DMS79 treated with DMSO at 0.1 percent for 48 hours (cell line): ENCODE measurements around the gene IL31.
"Not testable (repeated sequence)": the region's sequence is repeated elsewhere in the genome, so short reads cannot be mapped to it uniquely, and the experiment has no call there.

Source experiments
- DNase-seq: peaks from one replicate; lab custom pipeline; 2025; lab: John Stamatoyannopoulos, UW

IL31 gene

DNA sequence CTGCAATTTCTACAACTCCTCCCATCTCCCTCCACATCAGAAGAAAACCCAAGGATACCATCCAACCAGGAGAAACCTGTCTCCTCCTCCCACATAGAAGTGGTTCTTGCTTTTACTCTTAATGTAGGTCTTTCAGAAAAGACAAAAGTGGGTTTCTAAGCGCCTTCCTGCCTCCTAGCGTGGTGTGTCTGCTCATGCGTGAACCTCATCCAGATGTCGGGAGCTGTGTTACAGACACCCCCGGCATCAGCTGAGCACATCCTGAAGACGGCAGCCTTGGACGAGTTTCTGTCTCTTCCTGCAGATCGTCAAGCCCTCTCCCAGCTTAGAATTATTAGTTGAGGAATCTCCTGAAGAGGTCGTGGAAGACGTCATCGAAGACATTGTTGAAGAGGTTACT, 18.4 kb upstream of the IL31 start:
- no peak for DNase-seq

DNA sequence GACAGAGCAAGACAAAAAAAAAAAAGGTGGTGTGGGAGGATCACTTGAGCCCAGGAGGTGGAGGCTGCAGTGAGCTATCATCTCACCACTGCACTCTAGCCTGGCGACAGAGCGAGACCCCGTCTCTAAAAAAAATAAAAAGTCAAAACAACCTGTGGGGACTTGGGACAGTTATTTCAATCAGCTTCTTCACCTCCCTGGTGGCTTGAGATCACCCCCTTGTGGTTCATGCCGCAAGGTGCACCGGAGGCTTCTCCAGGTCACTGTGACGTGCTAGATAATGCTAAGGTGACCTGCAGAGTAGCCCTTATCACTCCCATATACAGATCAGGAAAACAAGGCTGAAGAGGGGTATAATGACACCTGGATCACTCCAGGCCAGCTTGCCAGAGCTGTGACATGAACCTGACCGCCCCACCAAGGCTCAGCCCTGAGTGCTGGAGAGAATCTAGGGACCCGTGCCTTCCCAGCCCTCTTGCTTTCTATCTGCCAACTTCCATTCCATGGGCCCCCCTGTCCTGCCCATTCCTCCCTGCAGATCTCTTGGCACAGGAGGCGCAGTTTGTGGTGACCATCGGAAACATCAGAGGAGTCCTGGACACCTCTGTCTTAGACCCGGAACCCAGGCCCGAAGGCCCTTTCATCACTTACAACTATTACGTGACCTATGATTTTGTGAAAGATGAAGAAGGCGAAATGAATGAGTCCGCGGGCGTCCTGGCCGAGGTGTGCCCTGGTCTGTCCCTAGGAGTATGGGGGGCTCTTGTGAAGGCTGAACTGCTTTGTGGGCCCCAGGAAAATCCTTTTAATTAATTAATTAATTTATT, 17.0 kb upstream of the IL31 start:
- peak; percentile 33 for DNase-seq

DNA sequence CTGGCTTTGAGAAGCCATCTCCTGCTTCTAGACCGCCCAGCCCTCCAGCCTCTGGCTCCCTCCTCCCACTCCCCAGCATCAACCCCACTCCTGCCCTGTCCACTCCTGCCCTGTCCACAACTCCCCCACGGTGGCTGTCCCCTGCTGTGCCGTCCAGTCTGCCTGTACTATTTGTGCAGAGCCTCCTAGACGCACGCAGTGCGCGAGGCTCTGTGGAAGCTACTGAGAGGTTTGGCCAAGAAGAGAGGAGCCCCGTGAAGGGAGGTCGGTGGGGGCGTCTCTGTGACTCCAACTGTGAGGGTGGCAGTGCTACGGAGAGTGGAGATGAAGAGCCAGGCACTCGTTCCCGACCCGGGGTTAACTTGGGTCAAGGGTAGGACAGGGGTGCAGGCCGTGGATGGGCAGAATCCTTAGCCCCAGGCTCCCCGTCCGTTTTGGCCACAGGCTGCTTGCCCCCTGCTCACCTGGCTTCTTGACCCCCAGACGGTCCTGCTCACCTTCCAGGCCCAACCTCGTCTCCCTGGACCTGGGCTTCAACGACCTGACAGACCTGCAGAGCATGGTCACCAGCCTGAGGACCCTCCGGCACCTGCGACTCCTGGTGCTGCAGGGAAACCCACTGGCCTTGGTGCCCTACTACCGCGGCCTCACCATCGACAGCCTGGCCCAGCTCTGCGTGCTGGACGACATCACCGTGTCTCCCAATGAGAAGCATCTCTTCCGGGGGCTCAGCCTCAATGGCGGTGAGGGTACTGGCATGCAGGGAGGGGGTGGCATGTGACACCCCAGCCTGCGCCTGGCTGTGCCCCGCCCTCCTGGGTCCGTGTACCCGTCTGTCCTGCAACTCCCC, 15.8 kb upstream of the IL31 start:
- no peak for DNase-seq

DNA sequence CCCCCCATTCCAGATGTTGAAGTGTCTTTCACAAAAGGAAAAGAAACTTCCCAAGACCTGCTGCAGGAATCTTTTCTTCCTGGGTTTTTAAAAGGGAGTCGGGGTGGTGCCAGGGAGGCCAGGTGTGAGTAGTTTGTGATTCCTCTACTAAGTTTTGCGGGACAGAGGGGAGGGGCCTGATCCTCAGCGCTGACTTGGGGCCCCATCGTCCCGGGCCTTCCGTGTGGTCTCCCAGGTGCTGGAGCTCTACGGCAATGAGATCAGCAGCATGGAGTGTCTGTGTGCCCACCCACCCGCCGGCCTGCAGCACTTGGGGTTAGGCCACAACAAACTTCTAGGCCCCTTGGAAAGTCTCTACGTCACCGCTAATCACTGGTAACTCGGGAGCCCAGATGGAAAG, 13.4 kb upstream of the IL31 start:
- no peak for DNase-seq

DNA sequence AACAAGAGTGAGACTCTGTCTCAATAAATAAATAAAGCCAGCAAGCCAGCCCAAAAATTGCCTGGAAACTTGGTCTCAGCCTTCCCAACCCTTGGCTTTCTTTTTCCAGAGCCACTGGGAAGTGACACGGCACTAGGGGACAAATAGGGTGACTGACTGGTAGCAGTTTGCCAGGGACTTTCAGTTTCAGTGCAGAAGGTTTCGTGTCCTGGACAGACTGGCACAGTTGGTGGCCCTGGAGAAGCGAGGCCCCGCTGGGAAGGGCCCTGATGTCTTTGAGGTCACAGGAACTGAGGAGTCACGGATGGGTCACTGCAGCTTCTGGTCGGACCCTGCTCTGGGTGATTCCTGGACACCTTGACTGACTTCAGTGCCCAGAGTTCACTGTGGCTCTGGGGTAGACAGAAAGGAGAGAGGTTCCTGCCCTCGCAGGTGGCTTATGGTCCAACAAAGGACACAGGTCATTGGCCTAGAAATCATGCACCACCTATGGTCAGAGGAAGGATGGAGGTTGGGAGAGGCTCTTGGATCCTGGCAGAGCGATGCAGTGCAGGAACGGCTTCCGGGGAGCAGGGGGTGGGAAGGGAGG, 11.6 kb upstream of the IL31 start:
- no peak for DNase-seq

DNA sequence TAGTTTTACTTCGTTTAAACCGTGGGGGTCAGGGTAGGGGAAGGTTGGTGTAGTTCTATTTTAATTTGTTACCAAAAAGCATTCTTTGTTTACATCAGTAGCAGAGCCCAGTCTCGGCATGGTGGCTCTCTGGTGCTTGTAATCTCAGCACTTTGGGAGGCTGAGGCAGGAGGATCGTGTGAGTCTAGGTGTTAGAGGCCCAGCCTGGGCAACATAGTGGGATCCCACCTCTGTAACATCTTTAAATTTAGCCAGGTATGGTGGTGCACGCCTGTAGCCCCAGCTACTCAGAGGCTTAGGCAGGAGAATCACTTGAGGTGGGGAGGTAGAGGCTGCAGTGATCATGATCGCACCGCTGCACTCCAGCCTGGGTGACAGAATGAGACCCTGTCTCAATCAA, 11.1 kb upstream of the IL31 start:
- DNase-seq = no peak

DNA sequence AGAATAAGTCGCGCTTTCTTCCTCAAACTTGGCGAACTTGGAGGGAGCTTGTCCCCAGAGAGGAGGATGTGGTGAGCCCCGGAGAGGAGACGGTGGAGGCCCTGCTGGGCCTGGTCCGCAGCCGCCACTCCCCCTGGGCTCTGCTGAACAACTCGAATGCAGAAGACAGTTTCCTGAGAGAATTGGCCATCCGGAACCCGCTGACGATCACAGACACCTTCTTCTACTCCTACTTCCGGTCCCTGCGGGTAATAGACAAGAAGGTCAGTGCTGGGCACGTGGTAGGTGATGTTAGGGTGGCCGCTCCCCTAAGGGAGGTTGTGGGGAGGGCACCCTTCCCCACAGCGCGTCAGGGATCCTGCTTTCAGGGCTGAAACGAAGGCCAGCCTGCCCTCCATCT, 10.5 kb upstream of the IL31 start:
- DNase-seq = no peak

DNA sequence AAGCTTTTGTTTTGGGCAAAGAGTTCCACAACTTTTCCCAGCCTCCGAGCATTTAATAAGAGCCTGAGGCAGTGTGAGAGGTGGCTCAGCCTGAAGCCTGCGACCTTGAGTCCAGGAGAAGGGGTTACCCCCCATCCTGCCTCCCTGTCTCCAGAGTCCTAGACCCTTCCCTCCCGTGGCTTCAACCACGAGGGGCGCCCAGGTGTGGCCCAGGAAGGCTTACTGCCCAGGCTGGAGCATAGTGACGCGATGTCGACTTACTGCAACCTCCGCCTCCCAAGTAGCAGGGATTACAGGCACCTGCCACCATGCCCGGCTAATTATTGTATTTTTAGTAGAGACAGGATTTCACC, 9.5 kb upstream of the IL31 start:
- DNase-seq = no peak

DNA sequence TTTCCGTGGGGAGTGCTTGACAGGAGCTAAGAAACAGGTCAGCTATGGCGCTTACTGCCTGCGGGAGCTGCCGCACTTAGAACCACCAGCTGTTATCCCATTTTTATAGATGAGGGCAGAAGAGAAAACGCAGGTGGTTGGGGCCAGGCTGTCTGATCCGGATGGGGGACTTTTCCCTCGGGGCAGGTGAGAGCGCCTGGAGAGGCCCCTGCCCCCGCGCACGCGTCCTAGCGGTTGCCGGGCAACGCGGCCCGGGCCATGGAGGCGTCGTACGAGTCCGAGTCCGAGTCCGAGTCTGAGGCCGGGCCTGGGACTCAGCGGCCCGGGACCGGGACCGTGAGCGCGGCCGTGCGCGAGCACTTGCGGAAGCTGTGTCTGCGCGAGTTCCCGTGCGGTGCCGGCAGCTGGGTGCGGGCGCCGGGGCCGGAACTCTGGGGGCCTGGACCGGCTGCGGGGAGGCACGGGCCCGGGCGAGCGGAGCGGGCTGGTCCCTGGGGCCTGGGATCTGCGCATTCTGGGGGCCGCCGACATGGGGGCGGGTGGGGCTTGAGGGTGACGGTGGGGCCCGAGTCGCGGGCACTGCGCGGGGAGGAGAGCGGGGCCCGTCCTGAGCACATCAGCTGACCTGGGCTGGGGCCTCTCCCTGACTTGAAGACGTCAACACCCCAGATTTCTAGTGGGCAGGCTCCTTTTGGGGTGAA, 9.0 kb upstream of the IL31 start, which contains the start of gene LRRC43:
TSS of gene LRRC43 (plus strand) at position 237 of the 701 bp plus-strand sequence. CDS start at position 259, 22 bp downstream.
- DNase-seq = no peak

DNA sequence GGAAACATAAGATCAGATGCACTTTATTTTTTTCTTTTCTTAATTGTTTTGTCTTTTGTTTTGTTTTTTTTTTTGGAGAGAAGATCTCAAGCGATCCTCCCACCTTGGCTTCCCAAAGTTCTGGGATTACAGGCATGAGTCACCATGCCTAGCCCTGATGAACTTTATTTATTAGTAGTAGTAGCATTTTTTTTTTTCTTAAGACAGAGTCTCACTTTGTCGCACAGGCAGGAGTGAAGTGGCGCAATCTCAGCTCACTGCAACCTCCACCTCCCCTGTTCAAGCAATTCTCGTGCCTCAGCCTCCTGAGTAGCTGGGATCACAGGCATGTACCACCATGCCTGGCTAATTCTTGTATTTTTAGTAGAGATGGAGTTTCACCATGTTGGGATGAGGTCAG, 2.5 kb upstream of the IL31 start:
- DNase-seq = not testable (repeated sequence)

DNA sequence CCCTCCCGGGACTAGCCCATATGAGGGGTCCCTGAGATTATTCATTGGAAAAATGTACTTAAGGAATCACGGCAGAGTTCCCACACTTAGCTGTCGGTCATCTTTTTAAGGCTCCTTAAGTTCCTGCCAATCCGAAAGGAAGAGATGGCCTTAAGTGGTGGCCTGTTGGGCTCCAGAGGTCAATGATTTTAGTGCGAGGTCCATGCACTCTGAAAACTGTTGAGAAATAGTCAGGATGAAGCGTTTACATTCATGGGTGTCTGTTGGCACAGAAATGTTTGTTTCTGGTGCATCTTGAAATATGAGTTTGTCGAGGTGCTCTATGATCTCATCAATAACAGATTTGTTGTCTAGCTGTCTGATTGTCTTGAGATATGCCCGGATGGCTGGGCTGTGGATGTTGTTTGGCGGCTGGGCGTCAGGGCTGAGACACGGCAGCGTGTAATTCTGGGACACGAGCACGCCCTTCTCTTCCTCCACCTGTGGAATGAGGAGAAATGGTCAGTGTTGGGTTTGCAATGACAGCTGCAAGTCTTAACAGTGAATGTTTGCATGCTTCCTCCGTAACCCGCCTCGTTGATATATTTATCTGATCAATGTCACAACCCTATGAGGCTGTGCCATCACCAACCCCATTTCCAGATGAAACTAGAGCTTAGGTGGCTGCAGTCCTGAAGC, 1.6 kb downstream of the IL31 start:
- no peak for DNase-seq

DNA sequence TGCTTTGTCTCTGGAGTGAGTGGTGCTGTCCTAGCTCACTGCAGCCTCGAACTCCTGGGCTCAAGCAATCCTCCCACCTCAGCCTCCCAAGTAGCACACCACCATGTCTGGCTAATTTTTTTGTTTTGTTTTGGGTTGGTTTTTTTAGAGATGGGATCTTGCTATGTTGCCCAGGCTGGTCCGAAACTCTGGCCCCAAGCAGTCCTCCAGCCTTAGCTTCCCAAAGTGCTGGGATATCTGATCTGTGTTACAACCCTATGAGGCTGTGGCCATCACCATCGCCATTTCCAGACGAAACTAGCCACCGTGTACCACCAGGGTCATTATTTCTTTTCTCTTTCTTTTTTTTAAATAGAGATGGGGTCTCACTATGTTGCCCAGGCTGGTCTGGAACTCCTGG, 2.6 kb downstream of the IL31 start:
- DNase-seq = no peak

DNA sequence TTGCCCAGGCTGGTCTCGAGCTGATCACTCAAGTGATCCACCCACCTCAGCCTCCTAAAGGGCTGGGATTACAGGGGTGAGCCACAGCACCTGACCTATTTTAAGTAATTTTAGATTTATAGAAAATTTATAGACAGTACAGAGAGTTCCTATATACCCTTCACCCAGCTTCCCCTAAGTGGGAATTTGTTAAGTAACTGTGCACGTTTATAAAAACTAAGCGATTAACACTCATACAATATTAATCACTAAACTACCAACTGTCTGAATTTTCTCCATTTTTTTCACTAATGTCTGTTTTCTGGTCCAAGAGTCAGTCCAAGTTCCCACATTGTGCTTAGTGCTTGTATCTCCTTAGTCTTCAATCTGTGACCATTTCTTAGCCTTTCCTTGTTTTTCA, 5.5 kb downstream of the IL31 start:
- no peak for DNase-seq

DNA sequence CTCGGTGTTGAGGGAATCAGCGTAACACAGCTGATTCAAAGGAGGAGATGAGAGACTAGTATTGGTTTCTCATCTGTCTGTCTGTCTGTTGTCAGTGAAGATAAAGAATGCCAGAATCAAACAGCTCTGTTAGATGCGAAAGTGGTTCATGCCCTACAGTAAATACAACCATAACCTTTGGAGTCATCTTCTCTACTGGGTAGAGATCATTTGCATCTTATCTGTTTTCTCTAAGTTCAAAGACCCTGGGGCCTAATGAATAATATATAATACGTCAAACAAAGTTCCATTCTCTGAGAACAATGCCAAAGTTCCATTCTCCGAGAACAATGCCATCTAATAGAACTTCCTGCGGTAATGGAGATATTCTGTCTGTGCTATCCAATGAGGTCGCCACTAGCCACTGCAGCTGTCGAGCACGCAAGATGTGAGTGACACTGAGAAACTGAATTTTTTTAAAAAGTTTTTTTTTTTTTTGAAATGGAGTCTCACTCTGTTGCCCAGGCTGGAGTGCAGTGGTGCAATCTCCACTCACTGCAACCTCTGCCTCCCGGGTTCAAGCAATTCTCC, 6.6 kb downstream of the IL31 start:
- DNase-seq = no peak

DNA sequence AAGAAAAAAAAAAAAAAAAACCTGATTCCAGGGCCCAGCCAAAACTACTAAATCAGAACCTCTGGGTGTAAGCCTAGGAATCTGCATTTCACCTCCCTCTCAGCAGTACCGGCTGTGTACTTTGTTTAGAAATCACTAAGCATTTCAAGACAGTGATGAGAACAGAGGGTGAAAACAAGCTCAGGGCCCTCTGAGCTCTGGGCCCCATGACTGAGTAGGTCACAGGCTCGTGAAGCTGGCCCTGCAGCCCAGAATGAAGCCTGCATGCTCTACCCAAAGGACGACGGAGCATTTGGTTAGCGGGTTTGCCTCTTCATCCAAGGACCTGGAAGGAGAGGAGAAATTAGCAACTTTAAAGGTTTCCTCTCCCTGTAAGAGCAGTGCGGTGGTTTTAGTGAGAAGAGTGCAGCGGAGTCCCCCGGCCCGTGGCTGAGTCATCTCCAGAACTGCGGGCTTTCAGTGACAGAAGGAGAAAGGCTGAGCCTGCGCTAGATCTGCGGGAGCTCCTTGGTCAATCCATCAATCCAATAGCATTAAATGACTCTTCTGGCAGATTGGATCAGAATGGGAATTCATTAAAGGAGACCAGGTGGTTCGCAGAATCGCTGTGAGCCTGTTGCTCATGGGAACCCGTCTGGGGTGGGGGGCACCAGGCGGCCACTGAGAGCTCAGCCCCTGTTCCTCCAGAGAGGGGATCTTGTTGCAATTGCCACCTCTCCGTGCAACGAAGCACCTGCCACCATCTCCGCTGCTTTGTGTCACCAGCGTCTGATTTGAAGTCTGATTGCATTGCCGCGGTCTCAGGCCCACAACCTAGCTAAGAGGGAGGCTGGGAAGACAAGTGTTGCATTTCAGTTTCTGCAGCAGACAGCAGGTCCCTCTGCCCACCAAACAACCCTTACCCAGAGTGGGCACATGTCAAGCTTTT, 7.3 kb downstream of the IL31 start:
- no peak for DNase-seq

DNA sequence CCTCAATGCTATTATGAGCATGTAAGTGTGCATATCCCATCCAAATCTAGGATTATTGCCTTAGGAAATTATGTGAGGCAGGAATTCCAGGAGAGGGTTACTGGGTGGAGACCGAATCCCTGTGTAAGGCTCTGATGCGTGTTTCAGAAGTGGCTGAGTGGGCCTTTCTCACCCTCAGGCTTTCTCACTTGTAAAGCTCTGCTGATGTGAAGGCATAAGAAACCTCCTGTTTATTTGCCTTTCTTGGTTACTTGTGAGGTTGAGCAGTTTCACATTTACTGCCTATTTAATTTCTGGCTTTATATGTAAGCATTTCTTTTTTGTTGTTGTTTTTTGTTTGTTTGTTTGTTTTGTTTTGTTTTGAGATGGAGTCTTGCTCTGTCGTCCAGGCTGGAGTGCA, 11.0 kb downstream of the IL31 start:
- DNase-seq = no peak

DNA sequence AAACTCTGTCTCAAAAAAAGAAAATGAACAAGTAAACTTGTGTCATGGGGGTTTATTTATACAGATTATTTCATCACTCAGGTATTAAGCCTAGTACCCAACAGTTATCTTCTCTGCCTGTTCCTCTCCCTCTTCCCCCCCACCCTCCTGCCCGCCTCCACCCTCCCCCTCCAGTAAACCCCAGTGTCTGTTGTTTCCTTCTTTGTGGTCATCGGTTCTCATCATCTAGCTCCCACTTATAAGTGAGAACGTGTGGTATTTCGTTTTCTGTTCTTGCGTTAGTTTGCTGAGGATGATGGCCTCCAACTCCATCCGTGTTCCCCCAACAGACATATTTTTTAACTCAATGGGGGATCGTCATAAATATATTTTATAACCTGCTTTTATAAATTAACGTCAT, 12.3 kb downstream of the IL31 start:
- no peak for DNase-seq

DNA sequence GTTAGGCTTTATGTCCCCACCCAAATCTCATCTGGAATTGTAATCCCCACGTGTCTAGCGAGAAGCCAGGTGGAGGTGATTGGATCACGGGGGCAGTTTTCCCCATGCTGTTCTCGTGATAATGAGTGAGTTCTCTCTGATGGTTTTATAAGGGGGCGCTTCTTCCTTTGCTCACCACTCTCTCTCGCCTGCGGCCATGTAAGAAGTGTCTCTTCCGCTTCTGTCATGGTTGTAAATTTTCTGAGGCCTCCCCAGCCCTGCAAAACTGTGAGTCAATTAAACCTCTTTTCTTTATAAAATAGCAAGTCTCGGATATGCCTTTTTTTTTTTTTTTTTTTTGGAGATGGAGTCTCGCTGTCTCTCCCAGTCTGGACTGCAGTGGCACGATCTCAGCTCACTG, 13.3 kb downstream of the IL31 start:
- DNase-seq = no peak

DNA sequence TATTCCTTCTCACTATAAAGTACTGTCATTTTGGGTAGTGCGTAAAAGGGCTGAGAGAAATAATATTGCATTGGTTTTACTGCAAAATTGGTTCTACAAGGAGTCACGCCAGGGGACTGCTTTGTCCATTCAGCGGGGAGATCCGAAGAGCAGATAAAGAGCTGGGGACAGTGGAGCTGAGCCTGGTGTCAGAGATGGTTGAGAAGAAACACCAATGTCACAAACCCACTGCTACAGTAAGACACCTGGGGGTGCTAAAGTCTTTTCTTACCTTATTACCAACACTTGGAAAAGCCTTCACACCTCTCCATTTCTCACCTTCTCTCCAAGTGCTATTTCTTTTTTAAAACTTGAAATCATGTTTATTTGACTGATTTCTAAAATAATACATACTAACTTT, 14.1 kb downstream of the IL31 start:
- no peak for DNase-seq

DNA sequence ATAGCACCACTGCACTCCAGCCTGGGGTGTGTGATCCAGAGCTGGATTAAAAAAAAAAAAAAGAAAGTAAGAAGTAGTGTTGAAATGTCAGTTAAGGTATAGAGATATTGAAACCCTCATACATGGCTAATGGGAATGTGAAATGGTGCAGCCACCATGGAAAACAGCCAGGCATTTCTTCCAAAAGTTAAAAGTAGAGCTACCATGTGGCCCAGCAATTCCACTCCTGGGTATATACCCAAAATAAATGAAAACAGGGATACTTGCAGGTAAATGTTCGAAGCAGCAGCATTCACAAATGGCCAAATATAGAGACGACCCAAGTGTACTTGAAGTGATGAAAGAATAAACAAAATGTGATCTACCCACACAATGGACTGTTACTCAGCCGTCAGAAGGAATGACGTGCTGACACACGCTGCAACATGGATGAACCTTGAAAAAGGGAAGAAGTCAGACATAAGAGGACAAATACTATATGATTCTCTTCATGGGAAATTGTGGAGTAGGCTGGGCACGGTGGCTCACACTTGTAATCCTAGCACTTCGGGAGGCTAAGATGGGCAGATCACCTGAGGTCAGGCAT, 15.2 kb downstream of the IL31 start:
- no peak for DNase-seq
